H9 (cell line): ENCODE data around the gene CCDC141. TPM values are rescaled to one million over a fixed set of nuclear protein-coding genes. Genes with fewer than 3 reads are reported as not detected.

Source experiments
- DNase-seq: peaks from one replicate; pipeline ENCODE4 v3.0.0-alpha.2; 2017
- H2AFZ ChIP-seq: one replicate; pipeline ENCODE4 v1.6.1; 2013; ENCODE audit warnings: mild to moderate bottlenecking, low read length, control low read depth, moderate library complexity
- H2AK5ac ChIP-seq: 2 replicates; pipeline ENCODE4 v1.6.1; 2013; ENCODE audit warnings: low read length, control low read depth, mixed read lengths; ENCODE audit not compliant: insufficient read length
- H2BK120ac ChIP-seq: one replicate; pipeline ENCODE4 v1.6.1; 2013; ENCODE audit warnings: low read depth, mild to moderate bottlenecking, low read length, control low read depth, inconsistent platforms; ENCODE audit not compliant: poor library complexity, severe bottlenecking
- H2BK12ac ChIP-seq: 2 replicates; pipeline ENCODE4 v1.6.1; 2013; ENCODE audit warnings: low read length, control low read depth, mixed read lengths, low read depth; ENCODE audit not compliant: insufficient read length
- H2BK15ac ChIP-seq: 2 replicates; pipeline ENCODE4 v1.6.1; 2013; ENCODE audit warnings: low read depth, low read length, control low read depth
- H2BK20ac ChIP-seq: one replicate; pipeline ENCODE4 v1.6.1; 2013; ENCODE audit warnings: low read depth, mild to moderate bottlenecking, low read length, control low read depth, inconsistent platforms; ENCODE audit not compliant: poor library complexity, severe bottlenecking
- H2BK5ac ChIP-seq: 2 replicates; pipeline ENCODE4 v1.6.1; 2013; ENCODE audit warnings: low read length, control low read depth, mixed read lengths; ENCODE audit not compliant: insufficient read length
- H3K14ac ChIP-seq: 2 replicates; pipeline ENCODE4 v1.6.1; 2013; ENCODE audit warnings: low read length, control low read depth; ENCODE audit not compliant: insufficient read depth
- H3K18ac ChIP-seq: 2 replicates; pipeline ENCODE4 v1.6.1; 2013; ENCODE audit warnings: low read depth, mild to moderate bottlenecking, mixed read lengths, low read length, control low read depth; ENCODE audit not compliant: insufficient read length
- H3K23ac ChIP-seq: 2 replicates; pipeline ENCODE4 v1.6.1; 2013; ENCODE audit warnings: low read length, control low read depth, mixed read lengths, low read depth; ENCODE audit not compliant: insufficient read length
- H3K23me2 ChIP-seq: 2 replicates; pipeline ENCODE4 v1.6.1; 2013; ENCODE audit warnings: low read depth, mild to moderate bottlenecking, mixed read lengths, low read length, control low read depth; ENCODE audit not compliant: insufficient read length, poor library complexity, severe bottlenecking
- H3K27ac ChIP-seq: 2 replicates; pipeline ENCODE4 v1.5.1; 2013; ENCODE audit warnings: low read length, control low read depth, mixed read lengths, low read depth; ENCODE audit not compliant: insufficient read length
- H3K27me3 ChIP-seq: 2 replicates; pipeline ENCODE4 v1.6.1; 2013; ENCODE audit warnings: low read length, control low read depth, inconsistent platforms; ENCODE audit not compliant: insufficient read depth
- H3K4ac ChIP-seq: 2 replicates; pipeline ENCODE4 v1.6.1; 2013; ENCODE audit warnings: low read depth, mild to moderate bottlenecking, control low read depth, inconsistent platforms, low read length, moderate library complexity
- H3K4me1 ChIP-seq: 2 replicates; pipeline ENCODE4 v1.6.1; 2013; ENCODE audit warnings: low read length, control low read depth, inconsistent platforms; ENCODE audit not compliant: insufficient read depth
- H3K4me2 ChIP-seq: 2 replicates; pipeline ENCODE4 v1.6.1; 2013; ENCODE audit warnings: low read length, control low read depth, mixed read lengths; ENCODE audit not compliant: insufficient read length, insufficient read depth
- H3K56ac ChIP-seq: 2 replicates; pipeline ENCODE4 v1.6.1; 2013; ENCODE audit warnings: low read depth, mild to moderate bottlenecking, mixed read lengths, low read length, control low read depth; ENCODE audit not compliant: insufficient read length
- H3K79me1 ChIP-seq: 2 replicates; pipeline ENCODE4 v1.6.1; 2013; ENCODE audit warnings: low read depth, mild to moderate bottlenecking, moderate library complexity, low read length, control low read depth, inconsistent platforms; ENCODE audit not compliant: insufficient read depth, poor library complexity, severe bottlenecking
- H3K79me2 ChIP-seq: 2 replicates; pipeline ENCODE4 v1.6.1; 2013; ENCODE audit warnings: low read length, control low read depth, inconsistent platforms; ENCODE audit not compliant: insufficient read depth
- H3K9ac ChIP-seq: 2 replicates; pipeline ENCODE4 v1.6.1; 2013; ENCODE audit warnings: low read length, control low read depth, mixed read lengths; ENCODE audit not compliant: insufficient read length; ENCODE audit errors: extremely low read depth
- H3K9me3 ChIP-seq: one replicate; pipeline ENCODE4 v1.6.1; 2013; ENCODE audit warnings: low read depth, low read length, inconsistent platforms; ENCODE audit not compliant: control insufficient read depth
- H3T11ph ChIP-seq: one replicate; pipeline ENCODE4 v1.6.1; 2013; ENCODE audit warnings: mild to moderate bottlenecking, low read length, control low read depth, inconsistent platforms
- H4K20me1 ChIP-seq: one replicate; pipeline ENCODE4 v1.6.1; 2013; ENCODE audit not compliant: control insufficient read depth, insufficient read length, insufficient read depth
- H4K5ac ChIP-seq: 2 replicates; pipeline ENCODE4 v1.6.1; 2013; ENCODE audit warnings: low read depth, mild to moderate bottlenecking, mixed read lengths, low read length, control low read depth; ENCODE audit not compliant: insufficient read length
- H4K8ac ChIP-seq: replicated peaks from 2 replicates; pipeline ENCODE4 v1.6.1; 2013; ENCODE audit warnings: low read length, control low read depth, mixed read lengths, low read depth; ENCODE audit not compliant: insufficient read length
- H4K91ac ChIP-seq: 2 replicates; pipeline ENCODE4 v1.6.1; 2013; ENCODE audit warnings: low read depth, mild to moderate bottlenecking, moderate library complexity, mixed read lengths, low read length, control low read depth; ENCODE audit not compliant: insufficient read length
- H3K27ac Mint-ChIP-seq, 3 experiments: 2 replicates in 2 of 3; 3 replicates in 1 of 3; pipeline ENCODE4 v1.8.0; 2020 to 2021; ENCODE audit warnings: mixed read lengths in 3 of 3, mild to moderate bottlenecking in 1 of 3, moderate library complexity in 1 of 3
- H3K27me3 Mint-ChIP-seq: 2 replicates; pipeline ENCODE4 v1.8.0; 2021; ENCODE audit warnings: low read depth, mild to moderate bottlenecking, moderate library complexity, mixed read lengths
- H3K36me3 Mint-ChIP-seq, 3 experiments: 2 replicates in 2 of 3; 3 replicates in 1 of 3; pipeline ENCODE4 v1.8.0; 2020 to 2021; ENCODE audit warnings: low read depth in 3 of 3, mixed read lengths in 3 of 3; ENCODE audit not compliant: insufficient read depth in 1 of 3
- H3K4me1 Mint-ChIP-seq, 2 experiments: 2 replicates each; pipeline ENCODE4 v1.8.0; 2020; ENCODE audit warnings: mixed read lengths in 2 of 2
- H3K4me3 Mint-ChIP-seq, 2 experiments: 2 replicates in 1 of 2; 3 replicates in 1 of 2; pipeline ENCODE4 v1.8.0; 2020 to 2021; ENCODE audit warnings: mild to moderate bottlenecking in 2 of 2, mixed read lengths in 2 of 2, moderate library complexity in 1 of 2
- H3K9me3 Mint-ChIP-seq, 2 experiments: 2 replicates in 1 of 2; 3 replicates in 1 of 2; pipeline ENCODE4 v1.8.0; 2020; ENCODE audit warnings: mild to moderate bottlenecking in 2 of 2, mixed read lengths in 2 of 2, moderate library complexity in 1 of 2
- WGBS: extraction: QIAGEN DNeasy Blood & Tissue Kit; methylation state at CpG from one replicate; pipeline ENCODE4 v1.1.7; 2013; ENCODE audit warnings: missing lambda C conversion rate, low lambda C conversion rate, mixed read lengths; ENCODE audit not compliant: insufficient read length; ENCODE audit errors: extremely low coverage; 5-methylcytosine and 5-hydroxymethylcytosine counted together
- total RNA-seq: library from RNA; stranded (reverse); gene quantifications from 2 replicates; pipeline ENCODE4 v1.2.1, GENCODE V29; 2021
- TF ChIP-seq, protein P1 (sequence below): fragments of 200-600 bp; sonication (generic); conservative IDR thresholded peaks from 3 replicates; pipeline ENCODE4 v1.8.0; 2021; ENCODE audit warnings: antibody characterized with exemption, mild to moderate bottlenecking

CCDC141 gene
- total RNA-seq, 1 experiment from 2014 or later = 1.0 TPM

DNA sequence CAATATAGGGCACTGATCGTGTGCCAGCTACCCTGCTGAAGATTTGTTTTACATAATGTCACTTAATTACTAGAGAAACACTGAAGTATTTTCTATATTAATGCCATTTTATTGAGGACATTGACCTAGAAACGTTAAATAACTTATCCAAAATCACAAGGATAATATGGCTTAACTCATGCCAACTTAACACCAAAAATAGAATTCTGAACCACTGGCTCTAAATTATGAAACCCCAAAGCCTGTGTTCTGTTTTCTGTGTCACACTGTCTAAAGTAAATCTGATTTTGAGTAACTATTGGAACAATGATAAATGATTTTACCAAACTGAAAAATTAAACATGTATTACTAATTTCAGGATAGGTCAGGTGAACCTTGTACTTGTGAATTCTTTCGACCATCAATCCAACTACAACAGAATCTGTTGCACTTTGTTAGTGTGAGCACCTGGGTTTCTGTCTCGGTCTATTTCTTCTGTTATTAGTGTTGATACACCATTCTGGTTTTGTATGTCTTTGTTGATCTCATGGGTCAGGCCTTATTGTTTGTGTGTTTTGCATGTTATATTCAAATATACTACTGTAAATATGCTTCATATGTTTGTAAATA lies 48.2 kb upstream of the CCDC141 start:
- no CpG with 5 or more reads among the region's 4 CpGs for WGBS
- H3K4me1 Mint-ChIP-seq = no peaks in the 10 kb centered on the region
- TF ChIP-seq, protein P1, sequence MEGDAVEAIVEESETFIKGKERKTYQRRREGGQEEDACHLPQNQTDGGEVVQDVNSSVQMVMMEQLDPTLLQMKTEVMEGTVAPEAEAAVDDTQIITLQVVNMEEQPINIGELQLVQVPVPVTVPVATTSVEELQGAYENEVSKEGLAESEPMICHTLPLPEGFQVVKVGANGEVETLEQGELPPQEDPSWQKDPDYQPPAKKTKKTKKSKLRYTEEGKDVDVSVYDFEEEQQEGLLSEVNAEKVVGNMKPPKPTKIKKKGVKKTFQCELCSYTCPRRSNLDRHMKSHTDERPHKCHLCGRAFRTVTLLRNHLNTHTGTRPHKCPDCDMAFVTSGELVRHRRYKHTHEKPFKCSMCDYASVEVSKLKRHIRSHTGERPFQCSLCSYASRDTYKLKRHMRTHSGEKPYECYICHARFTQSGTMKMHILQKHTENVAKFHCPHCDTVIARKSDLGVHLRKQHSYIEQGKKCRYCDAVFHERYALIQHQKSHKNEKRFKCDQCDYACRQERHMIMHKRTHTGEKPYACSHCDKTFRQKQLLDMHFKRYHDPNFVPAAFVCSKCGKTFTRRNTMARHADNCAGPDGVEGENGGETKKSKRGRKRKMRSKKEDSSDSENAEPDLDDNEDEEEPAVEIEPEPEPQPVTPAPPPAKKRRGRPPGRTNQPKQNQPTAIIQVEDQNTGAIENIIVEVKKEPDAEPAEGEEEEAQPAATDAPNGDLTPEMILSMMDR = no peak

More for the DNA sequence above, 48.2 kb upstream of the CCDC141 start:
- Mint-ChIP-seq H3K9me3 (peaks cover 15 to 16% of the 10 kb centered on the region in 2 experiments), H3K36me3 (peaks cover 8 to 13% (median 10%) of the 10 kb centered on the region in 3 experiments; a peak in 5 of 7 replicates), H3K4me3 (no peak overlapping the region), H3K27me3 (no peaks in the 10 kb centered on the region), H3K27ac (no peak overlapping the region)
- Histone ChIP-seq H3K27ac (no peak overlapping the region), H3K4ac (no peak overlapping the region), H2AFZ (no peak overlapping the region), H4K5ac (no peak overlapping the region), H3K79me2 (no peaks in the 10 kb centered on the region), H4K91ac (no peak overlapping the region), H2BK12ac (no peak overlapping the region), H3T11ph (no peak overlapping the region), H3K9me3 (peaks cover 1% of the 10 kb centered on the region), H3K23me2 (no peaks in the 10 kb centered on the region), H3K18ac (no peak overlapping the region), H4K20me1 (no peaks in the 10 kb centered on the region), H4K8ac (no peak overlapping the region), H3K79me1 (no peaks in the 10 kb centered on the region), H2AK5ac (no peak overlapping the region), H3K4me1 (no peaks in the 10 kb centered on the region), H3K56ac (no peak overlapping the region), H2BK120ac (no peak overlapping the region), H3K14ac (no peak overlapping the region), H3K9ac (no peak overlapping the region), H2BK5ac (no peak overlapping the region), H3K23ac (no peak overlapping the region), H2BK15ac (no peak overlapping the region), H3K4me2 (no peak overlapping the region), H2BK20ac (no peak overlapping the region), H3K27me3 (no peaks in the 10 kb centered on the region)
- DNase-seq = no peak
